A549 (cell line): ENCODE data around the gene CYP2R1. TPM values are rescaled to one million over a fixed set of nuclear protein-coding genes. Genes with fewer than 3 reads are reported as not detected.

Source experiments
- ATAC-seq, 2 experiments: fragments of 200-7000 bp in 1 of 2; fragments of >200 bp in 1 of 2; cut with Nextera tagmentation in 1 of 2; cut with Tn5 transposase in 1 of 2; 3 replicates each; pipeline versions ENCODE4 v1.8.0 to v1.9.1; 2018 to 2020; ENCODE audit warnings: mild to moderate bottlenecking in 1 of 2, moderate library complexity in 1 of 2
- CTCF ChIA-PET: fragments of 300-600 bp; sonication (Branson Sonifier 250); formaldehyde crosslinking; extraction: SDS; loops from one replicate; lab custom pipeline; 2021; ENCODE audit warnings: antibody characterized with exemption, inconsistent platforms; lab: Yijun Ruan, JAX
- POLR2A ChIA-PET: fragments of 350-600 bp; formaldehyde crosslinking; extraction: SDS; loops from one replicate; lab custom pipeline; 2021; ENCODE audit warnings: antibody characterized with exemption, inconsistent platforms; lab: Yijun Ruan, JAX
- DNase-seq, 2 experiments: peaks; one replicate each; pipeline versions ENCODE4 v3.0.0 to v3.0.0-alpha.2; 2011 to 2016; ENCODE audit warnings: low read depth in 1 of 2, low spot score in 1 of 2
- FAIRE-seq: peaks from 2 replicates; lab custom pipeline; 2011; peaks lifted over from hg19 to GRCh38; lab: Jason Lieb, UNC
- H3K27ac ChIP-seq, 2 experiments: fragments of >200 bp; sonication (Bioruptor Twin); formaldehyde crosslinking; 3 replicates each; pipeline ENCODE4 v1.5.1; 2016 to 2017
- H3K4me1 ChIP-seq: fragments of >200 bp; sonication (Bioruptor Twin); formaldehyde crosslinking; 3 replicates; pipeline ENCODE4 v1.6.1; 2016
- H3K4me2 ChIP-seq: fragments of >200 bp; sonication (Bioruptor Twin); formaldehyde crosslinking; 3 replicates; pipeline ENCODE4 v1.6.1; 2016
- H3K4me3 ChIP-seq: fragments of >200 bp; sonication (Bioruptor Twin); formaldehyde crosslinking; 3 replicates; pipeline ENCODE4 v1.5.1; 2016
- H3K9me3 ChIP-seq: fragments of >200 bp; sonication (Bioruptor Twin); formaldehyde crosslinking; 3 replicates; pipeline ENCODE4 v1.6.1; 2016
- CBX2 ChIP-seq: fragments of 200-600 bp; sonication (generic); IDR thresholded peaks from 2 replicates; pipeline ENCODE4 v1.6.1; 2016; ENCODE audit warnings: low read depth, mild to moderate bottlenecking, borderline replicate concordance
- CBX8 ChIP-seq: fragments of 200-600 bp; sonication (generic); IDR thresholded peaks from 2 replicates; pipeline ENCODE4 v1.6.1; 2016
- CHD2 ChIP-seq: fragments of 150-350 bp; IDR thresholded peaks from 2 replicates; pipeline ENCODE4 v1.6.1; 2014; ENCODE audit warnings: low read length; ENCODE audit not compliant: partially characterized antibody
- ESRRA ChIP-seq: fragments of 150-350 bp; IDR thresholded peaks from 2 replicates; pipeline ENCODE4 v1.6.1; 2014; ENCODE audit warnings: mild to moderate bottlenecking, low read length, borderline replicate concordance
- FOSB ChIP-seq: fragments of 250-450 bp; sonication (Bioruptor Pico); IDR thresholded peaks from 2 replicates; pipeline ENCODE4 v1.5.0; 2020; ENCODE audit warnings: mild to moderate bottlenecking, moderate library complexity
- FOSL2 ChIP-seq, 2 experiments: fragments of 450-650 bp in 1 of 2; fragments of >200 bp in 1 of 2; sonication (Bioruptor Twin) in 1 of 2; formaldehyde crosslinking; IDR thresholded peaks; 2 replicates each; pipeline versions ENCODE4 v1.5.0 to v1.6.1; 2016 to 2020; ENCODE audit warnings: mild to moderate bottlenecking in 1 of 2, moderate library complexity in 1 of 2
- FOXS1 ChIP-seq: fragments of 250-450 bp; sonication (Bioruptor Pico); IDR thresholded peaks from 2 replicates; pipeline ENCODE4 v1.5.0; 2020; ENCODE audit warnings: mild to moderate bottlenecking, moderate library complexity
- HOXB5 ChIP-seq: fragments of 250-450 bp; sonication (Bioruptor Pico); IDR thresholded peaks from 2 replicates; pipeline ENCODE4 v1.5.0; 2020; ENCODE audit warnings: mild to moderate bottlenecking, moderate library complexity
- JUNB ChIP-seq: fragments of >200 bp; sonication (Bioruptor Twin); formaldehyde crosslinking; IDR thresholded peaks from 2 replicates; pipeline ENCODE4 v1.6.1; 2016
- MAX ChIP-seq: IDR thresholded peaks from 2 replicates; pipeline ENCODE4 v1.6.1; 2012
- MAZ ChIP-seq: fragments of 150-350 bp; IDR thresholded peaks from 2 replicates; pipeline ENCODE4 v1.6.1; 2014; ENCODE audit warnings: antibody characterized with exemption, low read depth, low read length, borderline replicate concordance
- MYC ChIP-seq: IDR thresholded peaks from 2 replicates; pipeline ENCODE4 v1.6.1; 2012; ENCODE audit warnings: mild to moderate bottlenecking, inconsistent platforms, low read length, improper control_type of control experiment, borderline replicate concordance
- NR3C1 ChIP-seq: fragments of >200 bp; sonication (Bioruptor Twin); formaldehyde crosslinking; IDR thresholded peaks from 3 replicates; pipeline ENCODE4 v1.6.1; 2017
- RAD21 ChIP-seq, 2 experiments: fragments of >200 bp in 1 of 2; sonication (Bioruptor Twin) in 1 of 2; formaldehyde crosslinking in 1 of 2; IDR thresholded peaks in 1 of 2; conservative IDR thresholded peaks in 1 of 2; 2 replicates in 1 of 2; 3 replicates in 1 of 2; pipeline ENCODE4 v1.6.1; 2012 to 2018; ENCODE audit warnings: inconsistent platforms in 1 of 2
- RARB ChIP-seq: fragments of 250-450 bp; sonication (Bioruptor Pico); IDR thresholded peaks from 2 replicates; pipeline ENCODE4 v1.8.0; 2021; ENCODE audit warnings: mild to moderate bottlenecking, moderate library complexity
- SMC3 ChIP-seq: fragments of >200 bp; sonication (Bioruptor Twin); formaldehyde crosslinking; IDR thresholded peaks from 3 replicates; pipeline ENCODE4 v1.6.1; 2018; ENCODE audit warnings: inconsistent platforms
- TFCP2L1 ChIP-seq: fragments of 250-450 bp; sonication (Bioruptor Pico); IDR thresholded peaks from 2 replicates; pipeline ENCODE4 v1.5.0; 2021; ENCODE audit warnings: mild to moderate bottlenecking
- TP53 ChIP-seq: fragments of 250-450 bp; sonication (Bioruptor Pico); IDR thresholded peaks from 2 replicates; pipeline ENCODE4 v1.5.0; 2021; ENCODE audit warnings: mild to moderate bottlenecking, moderate library complexity
- USF2 ChIP-seq: fragments of 450-650 bp; IDR thresholded peaks from 2 replicates; pipeline ENCODE4 v1.6.1; 2014; ENCODE audit warnings: antibody characterized with exemption
- ZSCAN20 ChIP-seq: fragments of 250-450 bp; sonication (Bioruptor Pico); IDR thresholded peaks from 2 replicates; pipeline ENCODE4 v1.8.0; 2022; ENCODE audit warnings: mild to moderate bottlenecking, moderate library complexity
- WGBS: methylation state at CpG from one replicate; pipeline ENCODE4 v1.1.6; 2017; ENCODE audit errors: missing lambda C conversion rate; 5-methylcytosine and 5-hydroxymethylcytosine counted together
- polyA plus RNA-seq, 4 experiments: library from polyadenylated mRNA; depleted of rRNA in 3 of 4; stranded (reverse); fragments of >200 nt; fragmentation: RNase III in 1 of 4; extraction: RNeasy Plus Mini Kit Qiagen cat#74134 plus additional on column Dnase treatment in 1 of 4; gene quantifications; 2 replicates in 3 of 4; 3 replicates in 1 of 4; pipeline ENCODE4 v1.2.3, GENCODE V29; 2011 to 2017
- TF ChIP-seq, protein P1 (sequence below): fragments of >200 bp; sonication (Bioruptor Twin); formaldehyde crosslinking; IDR thresholded peaks from 3 replicates; pipeline ENCODE4 v1.5.1; 2016
- TF ChIP-seq, protein P2 (sequence below): fragments of >200 bp; sonication (Bioruptor Twin); formaldehyde crosslinking; IDR thresholded peaks from 3 replicates; pipeline ENCODE4 v1.6.1; 2016

Gene CYP2R1
- polyA plus RNA-seq, 2 of the 4 experiments (the other 2 are of a cell fraction): 16.4 to 37.9 TPM

- H3K9me3 ChIP-seq: no peaks in the 10 kb centered on the region
- peak overlapping the region; percentile 61 for H3K4me2 ChIP-seq
- 24% methylated on average over 7 of the region's 13 CpGs for WGBS
- peak; percentile 83 to 92 for ATAC-seq
- no peak overlapping the region for H3K4me3 ChIP-seq
- no peak overlapping the region for H3K27ac ChIP-seq
- POLR2A ChIA-PET: interaction anchor here (2.1 to 2.6 kb wide), 2 partner anchors 16 to 118 kb away, joined by 11 read pairs; partner anchors contain the start of gene CYP2R1
- no peak for FAIRE-seq
- peaks cover 6% of the 10 kb centered on the region; the same call in 2 of the 3 replicates for H3K4me1 ChIP-seq
- peak; percentile 17 to 61 for DNase-seq
- TF ChIP-seq MAX (no peak), SMC3 (peak; percentile 78), ESRRA (no peak), RARB (no peak), RAD21 (conservative IDR thresholded peaks at IDR 0.05 in 1 of 2, IDR thresholded peaks at IDR 0.05 in 1 of 2) (peak; percentile 57 to 58), FOSL2 (IDR thresholded peaks at IDR 0.05) (no peak), FOSL2 (CRISPR knock-in tag; IDR thresholded peaks at IDR 0.05) (no peak), TP53 (CRISPR knock-in tag) (no peak)
- TF ChIP-seq, protein P1, sequence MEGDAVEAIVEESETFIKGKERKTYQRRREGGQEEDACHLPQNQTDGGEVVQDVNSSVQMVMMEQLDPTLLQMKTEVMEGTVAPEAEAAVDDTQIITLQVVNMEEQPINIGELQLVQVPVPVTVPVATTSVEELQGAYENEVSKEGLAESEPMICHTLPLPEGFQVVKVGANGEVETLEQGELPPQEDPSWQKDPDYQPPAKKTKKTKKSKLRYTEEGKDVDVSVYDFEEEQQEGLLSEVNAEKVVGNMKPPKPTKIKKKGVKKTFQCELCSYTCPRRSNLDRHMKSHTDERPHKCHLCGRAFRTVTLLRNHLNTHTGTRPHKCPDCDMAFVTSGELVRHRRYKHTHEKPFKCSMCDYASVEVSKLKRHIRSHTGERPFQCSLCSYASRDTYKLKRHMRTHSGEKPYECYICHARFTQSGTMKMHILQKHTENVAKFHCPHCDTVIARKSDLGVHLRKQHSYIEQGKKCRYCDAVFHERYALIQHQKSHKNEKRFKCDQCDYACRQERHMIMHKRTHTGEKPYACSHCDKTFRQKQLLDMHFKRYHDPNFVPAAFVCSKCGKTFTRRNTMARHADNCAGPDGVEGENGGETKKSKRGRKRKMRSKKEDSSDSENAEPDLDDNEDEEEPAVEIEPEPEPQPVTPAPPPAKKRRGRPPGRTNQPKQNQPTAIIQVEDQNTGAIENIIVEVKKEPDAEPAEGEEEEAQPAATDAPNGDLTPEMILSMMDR: peak; percentile 80
- CTCF ChIA-PET: interaction anchor here (0.6 to 6.4 kb wide), 96 partner anchors 9 to 1706 kb away, joined by 3 to 129 read pairs (median 4); partner anchors contain the start of genes CALCB, CYP2R1, INSC and PSMA1
Observed at GRCh38 chr11:14907411-14908213, 15.6 kb upstream of the CYP2R1 start.

DNA sequence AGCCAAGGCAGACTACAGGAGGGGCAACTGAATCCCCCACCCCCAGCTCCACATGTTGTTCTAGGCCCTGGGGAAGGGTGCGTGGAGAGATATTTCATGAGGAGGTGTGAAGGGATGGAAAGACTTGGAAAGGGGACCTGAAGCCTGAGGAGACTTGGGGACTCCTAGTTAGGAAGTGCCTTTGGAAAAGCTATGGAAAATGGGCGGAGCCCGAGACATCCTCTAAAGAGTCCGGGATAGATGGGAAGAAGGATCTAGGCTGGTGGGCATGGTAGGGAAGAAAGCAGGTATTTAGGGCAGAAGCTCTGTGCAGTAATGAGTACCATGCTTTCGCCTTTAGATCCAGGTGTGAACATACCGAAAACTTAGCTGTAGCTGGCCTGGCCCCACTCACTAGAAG, 15.0 kb upstream of the CYP2R1 start:
- WGBS: 95% methylated on average over 6 of the region's 6 CpGs
- TF ChIP-seq FOXS1 (CRISPR knock-in tag) (no peak), USF2 (no peak), TFCP2L1 (CRISPR knock-in tag) (no peak), MAZ (no peak), HOXB5 (CRISPR knock-in tag) (no peak), FOSB (CRISPR knock-in tag) (no peak), CHD2 (no peak), MAX (no peak), CBX8 (no peak), MYC (no peak), ZSCAN20 (CRISPR knock-in tag) (no peak), NR3C1 (no peak), CBX2 (no peak), SMC3 (no peak), TP53 (CRISPR knock-in tag) (no peak), JUNB (no peak)
- TF ChIP-seq, protein P1: no peak
- TF ChIP-seq, protein P2, sequence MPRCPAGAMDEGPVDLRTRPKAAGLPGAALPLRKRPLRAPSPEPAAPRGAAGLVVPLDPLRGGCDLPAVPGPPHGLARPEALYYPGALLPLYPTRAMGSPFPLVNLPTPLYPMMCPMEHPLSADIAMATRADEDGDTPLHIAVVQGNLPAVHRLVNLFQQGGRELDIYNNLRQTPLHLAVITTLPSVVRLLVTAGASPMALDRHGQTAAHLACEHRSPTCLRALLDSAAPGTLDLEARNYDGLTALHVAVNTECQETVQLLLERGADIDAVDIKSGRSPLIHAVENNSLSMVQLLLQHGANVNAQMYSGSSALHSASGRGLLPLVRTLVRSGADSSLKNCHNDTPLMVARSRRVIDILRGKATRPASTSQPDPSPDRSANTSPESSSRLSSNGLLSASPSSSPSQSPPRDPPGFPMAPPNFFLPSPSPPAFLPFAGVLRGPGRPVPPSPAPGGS: no peak
- peaks cover 6% of the 10 kb centered on the region; the same call in 2 of the 3 replicates for H3K4me1 ChIP-seq
- DNase-seq (no peak), ATAC-seq (no peak; a peak in 1 of 6 replicates), FAIRE-seq (no peak)
- no peak overlapping the region for H3K4me3 ChIP-seq
- CTCF ChIA-PET: interaction anchor here (0.6 to 6.4 kb wide), 58 partner anchors 9 to 1706 kb away, joined by 3 to 129 read pairs (median 5); partner anchors contain the start of genes CALCB, CYP2R1, INSC and PSMA1
- peak overlapping the region; percentile 61; the same call in 2 of the 3 replicates for H3K4me2 ChIP-seq
- POLR2A ChIA-PET: interaction anchor here (2.1 to 2.6 kb wide), 2 partner anchors 15 to 117 kb away, joined by 11 read pairs; partner anchors contain the start of gene CYP2R1
- no peaks in the 10 kb centered on the region for H3K9me3 ChIP-seq
- H3K27ac ChIP-seq: no peak overlapping the region
